ENCODE results near the gene MAP6.

Gene MAP6

DNA sequence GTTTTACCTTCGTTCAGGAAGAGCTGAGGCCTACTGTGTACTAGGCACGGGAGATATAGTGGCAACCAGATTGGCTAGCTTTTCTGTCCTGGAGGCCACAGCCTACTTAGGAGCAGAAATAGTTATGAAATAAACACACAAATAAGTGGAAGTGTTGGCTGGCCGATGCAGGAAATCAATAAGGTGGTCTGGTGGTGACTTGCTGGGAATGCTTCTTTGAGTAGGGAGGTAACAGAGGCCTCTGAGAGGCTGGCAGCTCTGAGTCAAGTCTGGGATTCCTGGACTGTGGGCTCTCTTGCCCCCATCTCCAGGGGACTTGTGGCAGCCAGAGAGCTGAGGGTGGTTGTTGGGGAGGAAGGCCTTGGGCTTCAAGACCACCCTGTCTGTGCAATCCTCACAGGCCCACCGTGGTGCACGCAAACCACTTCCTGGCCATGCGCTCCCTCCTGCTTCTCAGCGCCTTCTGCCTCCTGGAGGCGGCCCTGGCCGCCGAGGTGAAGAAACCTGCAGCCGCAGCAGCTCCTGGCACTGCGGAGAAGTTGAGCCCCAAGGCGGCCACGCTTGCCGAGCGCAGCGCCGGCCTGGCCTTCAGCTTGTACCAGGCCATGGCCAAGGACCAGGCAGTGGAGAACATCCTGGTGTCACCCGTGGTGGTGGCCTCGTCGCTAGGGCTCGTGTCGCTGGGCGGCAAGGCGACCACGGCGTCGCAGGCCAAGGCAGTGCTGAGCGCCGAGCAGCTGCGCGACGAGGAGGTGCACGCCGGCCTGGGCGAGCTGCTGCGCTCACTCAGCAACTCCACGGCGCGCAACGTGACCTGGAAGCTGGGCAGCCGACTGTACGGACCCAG, 102.7 kb downstream of the MAP6 start:
- DNase-seq: no peak

- no peak for DNase-seq
These were observed 103.5 kb downstream of the MAP6 start for GRCh38 chr11:75565221-75565814.

- DNase-seq: no peak
These were observed 104.8 kb downstream of the MAP6 start for GRCh38 chr11:75563978-75564552.

DNA sequence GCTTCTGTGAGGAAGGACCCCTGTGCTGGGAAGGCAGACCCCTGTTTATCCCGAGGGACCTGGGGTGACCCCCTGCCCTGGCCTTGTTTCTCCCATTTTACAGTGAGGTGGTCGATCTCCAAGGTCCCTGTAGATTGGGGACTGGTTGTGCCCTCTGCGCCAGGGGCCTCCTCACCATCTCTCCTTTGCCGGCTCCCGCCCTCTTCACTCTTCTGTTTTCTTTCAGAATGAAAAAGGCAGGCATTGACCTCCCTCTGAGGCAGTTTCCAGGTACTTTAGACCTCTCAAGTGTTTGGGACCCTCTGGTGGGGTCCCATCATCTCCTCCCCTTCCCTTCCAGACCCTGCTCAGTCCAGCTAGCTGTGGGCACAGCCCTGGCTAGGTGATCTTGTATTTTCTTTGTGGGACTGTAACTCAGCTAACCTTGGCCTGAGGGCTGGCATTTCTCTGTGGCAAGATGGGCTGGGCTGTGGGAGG, 105.3 kb downstream of the MAP6 start:
- no peak for DNase-seq

- DNase-seq: no peak
These were observed 105.9 kb downstream of the MAP6 start for GRCh38 chr11:75562836-75563484.

DNA sequence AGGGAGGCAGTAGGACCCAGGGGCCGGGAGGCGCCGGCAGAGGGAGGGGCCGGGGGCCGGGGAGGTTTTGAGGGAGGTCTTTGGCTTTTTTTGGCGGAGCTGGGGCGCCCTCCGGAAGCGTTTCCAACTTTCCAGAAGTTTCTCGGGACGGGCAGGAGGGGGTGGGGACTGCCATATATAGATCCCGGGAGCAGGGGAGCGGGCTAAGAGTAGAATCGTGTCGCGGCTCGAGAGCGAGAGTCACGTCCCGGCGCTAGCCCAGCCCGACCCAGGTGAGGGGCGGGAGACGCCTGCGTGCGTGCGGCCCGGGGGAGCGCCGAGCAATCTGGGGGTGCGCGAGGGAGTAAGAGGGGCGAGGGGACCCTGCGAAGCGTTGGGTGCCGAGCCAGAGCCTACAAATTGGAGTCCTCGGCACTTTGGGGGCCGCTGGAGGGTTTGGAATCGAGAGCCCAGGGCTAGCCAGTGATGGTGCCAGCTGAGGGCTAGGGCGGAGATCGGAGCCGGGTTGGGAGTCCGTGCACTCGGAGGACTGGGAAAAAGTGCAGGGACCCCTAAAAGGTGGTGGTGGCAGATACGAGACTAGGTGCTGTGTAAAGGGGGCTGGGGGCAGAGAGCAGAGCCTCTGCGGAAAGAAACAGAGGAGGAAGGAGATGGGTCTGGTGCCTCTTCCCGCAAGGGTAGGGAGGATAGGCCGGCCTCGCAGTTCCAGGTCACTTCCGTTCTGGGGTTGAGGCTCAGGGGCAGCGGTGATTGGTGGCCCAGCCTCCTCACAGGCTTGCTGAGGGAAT, 106.6 kb downstream of the MAP6 start, which contains the start of gene SERPINH1:
SERPINH1 (plus strand) TSS at position 206 of the 788 bp plus-strand sequence. CDS start 4,097 bp downstream, outside the sequence.
- peak; percentile 23 for DNase-seq

DNA sequence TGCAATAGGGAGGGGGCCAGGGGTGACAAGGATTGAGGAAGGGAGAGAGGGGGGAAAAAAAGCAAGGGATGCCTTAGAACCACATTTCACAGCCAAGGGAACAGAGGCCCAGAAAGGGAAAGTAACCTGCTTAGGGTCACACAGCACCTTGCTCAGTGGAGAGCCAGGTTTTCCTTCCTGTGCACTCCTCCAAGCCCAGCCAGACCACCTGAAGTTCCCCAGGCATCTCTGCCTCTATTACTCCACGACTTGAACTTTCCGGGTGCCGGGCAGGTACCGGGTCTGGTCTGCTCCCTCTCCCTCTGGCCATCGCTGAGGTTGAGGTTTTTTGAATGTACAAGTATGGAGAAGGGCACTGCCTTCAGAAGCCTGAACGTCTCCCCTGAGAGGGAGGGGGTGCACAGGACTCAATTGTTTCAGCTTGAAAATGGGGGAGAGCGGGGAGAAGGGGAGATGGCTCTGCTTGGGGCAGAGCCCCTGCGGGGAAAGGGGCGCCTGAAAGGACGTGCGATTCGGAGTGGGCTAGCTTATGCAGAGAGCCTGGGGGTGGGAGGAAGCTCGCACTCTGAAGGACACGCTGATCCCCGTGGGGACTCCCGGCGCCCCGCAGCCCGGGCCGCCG, 107.3 kb downstream of the MAP6 start:
- no peak for DNase-seq

- no peak for DNase-seq
These were observed 108.2 kb downstream of the MAP6 start for GRCh38 chr11:75560644-75561043.

DNA sequence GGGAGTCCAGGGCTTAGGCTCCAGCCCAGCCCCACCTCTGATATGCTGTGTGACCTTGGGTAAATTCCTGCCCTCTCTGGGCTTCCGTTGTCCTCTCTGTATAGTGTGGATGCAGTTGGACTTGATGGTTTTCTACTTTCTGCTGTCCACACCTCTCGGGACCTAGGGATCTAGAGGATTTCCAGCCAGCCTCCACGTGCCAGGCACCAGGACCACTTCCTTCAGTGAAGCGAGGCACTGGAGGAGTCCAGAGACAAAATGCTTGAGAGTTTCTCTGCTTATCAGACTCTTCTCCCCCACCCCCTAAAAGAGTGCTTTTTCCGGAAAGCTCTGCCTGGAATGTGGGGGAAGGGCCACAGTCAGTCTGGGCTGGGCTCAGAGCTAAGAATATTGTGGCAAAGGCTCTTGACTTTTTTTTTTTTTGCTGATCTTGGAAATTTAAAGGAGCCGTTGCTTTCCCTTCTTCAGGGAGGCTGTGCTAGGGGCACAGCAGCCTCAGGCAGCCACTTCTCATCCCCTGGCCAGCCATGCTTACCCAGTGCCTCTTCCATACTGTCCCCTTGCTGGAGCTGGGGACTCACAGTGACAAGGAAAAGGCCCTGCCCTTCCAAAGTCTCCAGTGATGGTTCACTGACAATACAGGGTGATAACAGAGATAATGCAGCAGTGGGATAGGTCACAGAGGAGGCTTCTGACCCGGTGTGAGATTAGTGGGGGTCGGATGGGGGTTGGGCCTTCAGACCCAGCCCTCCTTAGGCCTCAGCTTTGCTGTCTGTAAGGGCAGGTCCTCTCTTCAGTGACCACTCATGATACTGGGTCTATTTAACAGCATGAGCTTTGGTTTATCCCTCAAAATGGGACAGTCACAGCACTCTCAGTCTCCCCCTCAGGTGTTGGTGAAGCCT, 109.6 kb downstream of the MAP6 start:
- DNase-seq: no peak

DNA sequence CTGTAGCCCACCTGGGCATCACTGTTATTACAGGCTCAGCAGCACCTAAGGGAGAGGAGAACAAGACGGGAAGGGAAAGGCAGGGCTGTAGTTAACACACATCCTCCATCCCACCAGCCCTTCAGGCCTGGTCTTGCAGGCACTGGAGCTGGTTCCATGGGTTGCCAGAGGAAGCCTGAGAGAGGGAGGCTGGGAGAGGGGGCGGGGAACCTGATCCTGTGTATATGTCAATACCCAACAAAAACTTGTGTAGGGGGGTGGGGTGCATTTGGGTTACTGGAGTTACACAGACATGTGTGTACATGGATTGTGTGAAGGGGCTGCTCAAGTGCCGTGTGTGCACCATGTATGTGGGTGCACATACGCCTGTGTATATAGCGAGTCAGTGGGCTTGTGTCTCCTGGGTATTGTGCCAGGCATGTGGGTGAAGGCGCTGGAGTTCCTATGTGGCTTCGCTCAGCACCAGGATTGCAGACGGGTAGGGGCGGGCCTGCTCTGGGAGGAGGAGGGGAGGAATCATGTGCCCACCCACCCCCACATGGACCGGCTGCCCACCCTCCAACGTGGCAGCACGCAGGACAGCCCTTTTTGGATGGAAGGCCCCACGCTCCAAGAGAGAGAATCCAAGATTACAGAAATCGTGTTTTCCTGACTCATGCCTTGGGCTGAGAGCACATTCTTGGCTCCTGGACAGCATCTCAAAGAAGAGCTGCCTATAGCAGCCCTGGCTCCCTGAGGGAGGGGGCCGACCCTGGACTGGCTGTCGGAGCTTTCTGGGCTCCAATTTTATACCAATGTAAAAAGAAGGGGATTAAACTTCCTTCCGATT, 111.0 kb downstream of the MAP6 start:
- DNase-seq: no peak

GRCh38 chr11:75556275-75556674, 112.6 kb downstream of the MAP6 start:
- DNase-seq: no peak

GRCh38 chr11:75555079-75555811, 113.6 kb downstream of the MAP6 start:
- no peak for DNase-seq

DNA sequence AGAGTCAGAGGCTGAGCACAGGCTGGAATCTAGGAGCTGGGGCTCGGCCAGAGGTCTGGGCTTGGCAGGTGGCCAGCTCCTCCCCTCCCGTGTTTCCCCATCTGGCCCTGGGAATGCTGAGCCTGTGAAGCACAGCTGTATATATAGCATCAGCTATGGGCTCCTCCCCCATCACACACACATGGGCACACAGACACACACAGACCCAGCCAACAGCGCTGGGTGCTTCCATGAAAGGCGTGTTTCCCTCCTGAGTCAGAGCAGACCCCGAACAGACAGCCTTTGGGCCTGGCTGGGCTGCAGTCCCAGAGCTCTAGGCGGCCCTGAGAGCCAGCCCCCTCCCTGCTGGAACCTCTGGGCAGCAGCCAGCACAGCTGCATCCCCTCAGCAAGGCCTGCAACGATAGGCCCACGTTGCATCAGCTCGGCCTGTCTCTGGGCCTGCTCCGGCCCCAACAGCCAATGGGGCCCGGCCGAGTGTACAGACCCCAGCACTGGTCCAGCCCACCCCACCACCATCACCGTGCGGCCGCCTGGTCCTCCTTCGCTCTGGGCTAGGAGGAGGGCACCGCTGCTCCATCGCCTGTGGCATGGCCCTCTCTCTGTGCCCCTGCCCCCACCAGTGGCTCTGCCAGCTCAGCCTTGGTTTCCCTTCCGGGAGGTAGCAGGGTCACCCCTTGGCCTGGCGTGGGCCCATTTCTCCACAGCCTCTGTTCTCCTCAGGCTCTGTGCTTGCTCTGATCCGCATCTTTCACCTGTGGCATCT, 114.4 kb downstream of the MAP6 start:
- DNase-seq: no peak

DNA sequence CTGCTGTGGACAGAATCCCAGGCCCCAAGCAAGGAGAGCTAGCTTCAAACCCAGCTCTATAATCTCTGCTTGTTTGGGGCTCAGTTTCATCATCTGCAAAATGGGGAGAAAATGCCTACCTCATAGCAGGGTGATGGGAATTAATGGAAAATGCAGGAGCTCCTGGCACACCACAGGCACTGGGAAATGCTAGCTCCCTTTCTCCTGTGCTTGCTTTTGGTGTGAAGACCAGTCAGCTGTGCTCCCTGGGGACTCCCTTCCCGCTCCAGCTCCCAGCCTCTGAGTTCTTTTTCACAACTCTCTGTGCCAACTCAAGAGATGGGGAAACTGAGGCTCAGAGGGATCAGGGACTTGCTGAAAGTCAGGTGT, 115.0 kb downstream of the MAP6 start:
- no peak for DNase-seq

GRCh38 chr11:75553182-75553581, 115.7 kb downstream of the MAP6 start:
- DNase-seq: no peak

DNA sequence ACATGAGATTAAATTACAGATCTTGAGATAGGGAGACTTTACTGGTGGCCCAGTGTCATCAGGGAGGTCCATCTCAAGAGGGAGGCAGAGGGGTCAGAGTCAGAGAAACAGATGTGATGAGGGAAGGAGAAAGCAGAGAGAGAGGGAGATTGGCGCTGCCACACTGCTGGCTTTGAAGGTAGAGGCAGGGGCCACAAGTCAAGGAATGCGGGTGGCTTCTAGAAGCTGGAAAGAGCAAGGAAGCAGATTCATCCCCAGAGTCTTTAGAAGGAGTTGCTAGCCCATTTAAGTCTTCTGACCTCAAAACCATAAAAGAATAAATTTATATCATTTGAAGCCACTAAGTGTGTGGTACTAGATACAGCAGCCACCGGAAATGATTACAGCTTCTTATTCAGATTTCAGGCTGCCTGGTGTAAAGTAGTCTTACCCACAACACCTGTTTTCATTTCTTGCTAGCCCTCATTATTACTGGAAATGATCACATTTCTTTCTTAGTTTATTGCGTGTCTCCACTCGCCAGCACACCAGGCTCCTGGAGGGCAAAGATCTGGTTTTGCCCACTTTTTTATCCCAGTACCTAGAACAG, 119.4 kb downstream of the MAP6 start:
- DNase-seq: no peak

- DNase-seq: no peak
These were observed 120.1 kb downstream of the MAP6 start for GRCh38 chr11:75548595-75549272.

Data from activated T-cell treated with anti-CD3 and anti-CD28 coated beads for 4 hours (primary cell).